Karpas-422 (cell line): ENCODE measurements around the gene FBXL14. TPM values are rescaled to one million over a fixed set of nuclear protein-coding genes. Genes with fewer than 3 reads are reported as not detected.

Source experiments
- DNase-seq: peaks from one replicate; pipeline ENCODE4 v3.0.0-alpha.2; 2015
- H2AFZ ChIP-seq: fragments of 200-600 bp; sonication (generic); 2 replicates; pipeline ENCODE4 v1.6.1; 2014; ENCODE audit warnings: antibody characterized with exemption, low read length, mixed read lengths
- H3K27ac ChIP-seq: fragments of 200-600 bp; sonication (generic); 2 replicates; pipeline ENCODE4 v1.5.1; 2014; ENCODE audit warnings: mild to moderate bottlenecking, low read length, moderate library complexity
- H3K27me3 ChIP-seq: fragments of 200-600 bp; sonication (generic); 2 replicates; pipeline ENCODE4 v1.6.1; 2014; ENCODE audit warnings: low read length, mixed read lengths
- H3K36me3 ChIP-seq: fragments of 200-600 bp; sonication (generic); 2 replicates; pipeline ENCODE4 v1.6.1; 2014; ENCODE audit warnings: low read length, mixed read lengths; ENCODE audit not compliant: insufficient read depth
- H3K4me1 ChIP-seq: fragments of 200-600 bp; sonication (generic); 2 replicates; pipeline ENCODE4 v1.6.1; 2014; ENCODE audit warnings: mild to moderate bottlenecking, low read length, mixed read lengths
- H3K4me2 ChIP-seq: fragments of 200-600 bp; sonication (generic); 2 replicates; pipeline ENCODE4 v1.6.1; 2014; ENCODE audit warnings: low read length, low read depth, mild to moderate bottlenecking; ENCODE audit not compliant: poor library complexity, severe bottlenecking
- H3K4me3 ChIP-seq: fragments of 200-600 bp; sonication (generic); 2 replicates; pipeline ENCODE4 v1.5.1; 2014; ENCODE audit warnings: mild to moderate bottlenecking, antibody characterized with exemption, low read length, mixed read lengths
- H3K79me2 ChIP-seq: fragments of 200-600 bp; sonication (generic); 2 replicates; pipeline ENCODE4 v1.6.1; 2014; ENCODE audit warnings: mild to moderate bottlenecking, low read length, mixed read lengths
- H3K9ac ChIP-seq: fragments of 200-600 bp; sonication (generic); 2 replicates; pipeline ENCODE4 v1.6.0; 2014; ENCODE audit warnings: low read length
- H3K9me2 ChIP-seq: fragments of 200-600 bp; sonication (generic), shearing (Covaris generic); replicated peaks from 2 replicates; pipeline ENCODE4 v1.6.0; 2014; ENCODE audit warnings: mild to moderate bottlenecking, low read length, moderate library complexity; ENCODE audit not compliant: insufficient read depth
- H3K9me3 ChIP-seq: fragments of 300-700, 200-600 bp; sonication (generic); 2 replicates; pipeline ENCODE4 v1.6.1; 2014; ENCODE audit warnings: low read length, mixed read lengths
- H4K20me1 ChIP-seq: fragments of 200-600 bp; sonication (generic); 2 replicates; pipeline ENCODE4 v1.6.1; 2014; ENCODE audit warnings: mild to moderate bottlenecking, antibody characterized with exemption, low read length, low read depth; ENCODE audit not compliant: insufficient read depth
- total RNA-seq: library from RNA; depleted of rRNA; stranded (reverse); fragments of >200 nt; shearing (Covaris generic); gene quantifications from 2 replicates; pipeline ENCODE4 v1.2.3, GENCODE V29; 2014; ENCODE audit warnings: low replicate concordance

Gene FBXL14
- total RNA-seq, 1 experiment from 2014 or later, result 29.0 TPM

GRCh38 chr12:1593174-1594005, 991 bp downstream of the FBXL14 start:
- peaks cover 34% of the 10 kb centered on the region for H3K79me2 ChIP-seq
- 0 out of 2 replicates have a peak overlapping the region, but pooled peaks have one; percentile 27 for H2AFZ ChIP-seq
- H3K4me1 ChIP-seq, result peaks cover 51% of the 10 kb centered on the region

GRCh38 chr12:1592444-1593173, 1.8 kb downstream of the FBXL14 start:
- H3K27ac ChIP-seq, result no peak overlapping the region
- peaks cover 58% of the 10 kb centered on the region for H3K4me1 ChIP-seq
- peaks cover 34% of the 10 kb centered on the region for H3K79me2 ChIP-seq
- peak; percentile 70 for DNase-seq
- H3K4me3 ChIP-seq, result peak overlapping the region; percentile 90
- H3K27me3 ChIP-seq, result no peaks in the 10 kb centered on the region
- H3K9ac ChIP-seq, result peak overlapping the region; percentile 83
- H4K20me1 ChIP-seq, result peaks cover 40% of the 10 kb centered on the region
- H3K9me3 ChIP-seq, result no peaks in the 10 kb centered on the region
- H3K9me2 ChIP-seq, result no peaks in the 10 kb centered on the region
- H3K36me3 ChIP-seq, result peaks cover 8% of the 10 kb centered on the region
- H2AFZ ChIP-seq, result no peak overlapping the region
- peak overlapping the region; percentile 96 for H3K4me2 ChIP-seq

More at GRCh38 chr12:1593174-1594005, 991 bp downstream of the FBXL14 start:
- Histone ChIP-seq H3K9ac (peak overlapping the region; percentile 83), H3K9me3 (no peaks in the 10 kb centered on the region), H3K36me3 (peaks cover 8% of the 10 kb centered on the region), H3K4me2 (peak overlapping the region; percentile 96), H3K27me3 (no peaks in the 10 kb centered on the region), H3K27ac (peak overlapping the region; percentile 47; the same call in 1 of the 2 replicates), H3K9me2 (no peaks in the 10 kb centered on the region), H4K20me1 (peaks cover 40% of the 10 kb centered on the region), H3K4me3 (peak overlapping the region; percentile 90)
- DNase-seq, result peak; percentile 71

- Histone ChIP-seq H3K4me1 (peaks cover 58% of the 10 kb centered on the region), H2AFZ (no peak overlapping the region), H3K36me3 (peaks cover 8% of the 10 kb centered on the region), H3K9me3 (no peaks in the 10 kb centered on the region), H3K4me2 (peak overlapping the region; percentile 96), H3K9ac (peak overlapping the region; percentile 55), H3K9me2 (no peaks in the 10 kb centered on the region), H3K27me3 (no peaks in the 10 kb centered on the region), H3K4me3 (peak overlapping the region; percentile 64), H3K27ac (no peak overlapping the region), H4K20me1 (peaks cover 40% of the 10 kb centered on the region), H3K79me2 (peaks cover 34% of the 10 kb centered on the region)
- DNase-seq, result no peak
Measured at GRCh38 chr12:1591543-1591942, 2.8 kb downstream of the FBXL14 start.

GRCh38 chr12:1591034-1591433, 3.3 kb downstream of the FBXL14 start:
- Histone ChIP-seq H3K79me2 (peaks cover 34% of the 10 kb centered on the region), H3K4me2 (peak overlapping the region; percentile 96)

GRCh38 chr12:1590221-1590979, 4.0 kb downstream of the FBXL14 start:
- H4K20me1 ChIP-seq, result peaks cover 40% of the 10 kb centered on the region

More at GRCh38 chr12:1591034-1591433, 3.3 kb downstream of the FBXL14 start:
- Histone ChIP-seq H4K20me1 (peaks cover 40% of the 10 kb centered on the region), H3K27me3 (no peaks in the 10 kb centered on the region), H3K9me3 (no peaks in the 10 kb centered on the region), H3K36me3 (peaks cover 8% of the 10 kb centered on the region), H3K4me3 (0 out of 2 replicates have a peak overlapping the region, but pooled peaks have one; percentile 23), H3K9me2 (no peaks in the 10 kb centered on the region), H3K9ac (no peak overlapping the region), H2AFZ (no peak overlapping the region), H3K4me1 (peaks cover 58% of the 10 kb centered on the region), H3K27ac (no peak overlapping the region)
- no peak for DNase-seq

GRCh38 chr12:1588575-1588947, 5.8 kb downstream of the FBXL14 start:
- H3K36me3 ChIP-seq, result peaks cover 8% of the 10 kb centered on the region

More at GRCh38 chr12:1590221-1590979, 4.0 kb downstream of the FBXL14 start:
- Histone ChIP-seq H3K4me3 (0 out of 2 replicates have a peak overlapping the region, but pooled peaks have one; percentile 23), H3K27ac (no peak overlapping the region), H3K4me1 (peaks cover 53% of the 10 kb centered on the region), H3K9me3 (no peaks in the 10 kb centered on the region), H3K36me3 (peaks cover 8% of the 10 kb centered on the region), H3K27me3 (no peaks in the 10 kb centered on the region), H3K4me2 (peak overlapping the region; percentile 96), H3K9ac (no peak overlapping the region), H3K9me2 (no peaks in the 10 kb centered on the region), H3K79me2 (peaks cover 34% of the 10 kb centered on the region), H2AFZ (no peak overlapping the region)
- no peak for DNase-seq

GRCh38 chr12:1587927-1588574, 6.3 kb downstream of the FBXL14 start:
- no peak overlapping the region for H2AFZ ChIP-seq
- H3K4me2 ChIP-seq, result no peak overlapping the region
- no peaks in the 10 kb centered on the region for H3K27me3 ChIP-seq
- peaks cover 8% of the 10 kb centered on the region for H3K36me3 ChIP-seq
- no peak for DNase-seq
- H3K79me2 ChIP-seq, result peaks cover 26% of the 10 kb centered on the region
- H3K4me1 ChIP-seq, result peaks cover 43% of the 10 kb centered on the region
- no peak overlapping the region for H3K27ac ChIP-seq
- peaks cover 33% of the 10 kb centered on the region for H4K20me1 ChIP-seq
- no peak overlapping the region for H3K4me3 ChIP-seq
- H3K9ac ChIP-seq, result no peak overlapping the region
- H3K9me3 ChIP-seq, result no peaks in the 10 kb centered on the region
- no peaks in the 10 kb centered on the region for H3K9me2 ChIP-seq

More at GRCh38 chr12:1588575-1588947, 5.8 kb downstream of the FBXL14 start:
- no peak overlapping the region for H3K27ac ChIP-seq
- H3K9me2 ChIP-seq, result no peaks in the 10 kb centered on the region
- peaks cover 31% of the 10 kb centered on the region for H3K79me2 ChIP-seq
- H3K4me2 ChIP-seq, result no peak overlapping the region
- H4K20me1 ChIP-seq, result peaks cover 38% of the 10 kb centered on the region
- no peak overlapping the region for H3K9ac ChIP-seq
- DNase-seq, result no peak
- no peak overlapping the region for H3K4me3 ChIP-seq
- H3K4me1 ChIP-seq, result peaks cover 45% of the 10 kb centered on the region
- H2AFZ ChIP-seq, result no peak overlapping the region
- no peaks in the 10 kb centered on the region for H3K9me3 ChIP-seq
- H3K27me3 ChIP-seq, result no peaks in the 10 kb centered on the region
